DMS79 treated with DMSO at 0.1 percent for 48 hours (cell line): ENCODE results near the gene ALPL.

ENCODE experiments used
- DNase-seq: peaks from one replicate; lab custom pipeline; 2025; lab: John Stamatoyannopoulos, UW

ALPL gene

GRCh38 chr1:21530368-21531016 is 21.3 kb downstream of the ALPL start:
- DNase-seq = no peak

GRCh38 chr1:21531241-21531640 is 22.0 kb downstream of the ALPL start:
- DNase-seq = no peak

GRCh38 chr1:21532496-21532895 is 23.3 kb downstream of the ALPL start:
- no peak for DNase-seq

- no peak for DNase-seq
These were observed 23.8 kb downstream of the ALPL start for GRCh38 chr1:21532992-21533534.

- DNase-seq = no peak
These were observed 24.9 kb downstream of the ALPL start for GRCh38 chr1:21534146-21534545.

GRCh38 chr1:21534674-21535378 is 25.6 kb downstream of the ALPL start:
- peak; percentile 54 for DNase-seq

- no peak for DNase-seq
These were observed 27.0 kb downstream of the ALPL start for GRCh38 chr1:21536218-21536617.

GRCh38 chr1:21537511-21537931 is 28.3 kb downstream of the ALPL start:
- DNase-seq = no peak

GRCh38 chr1:21537932-21538630 is 28.9 kb downstream of the ALPL start:
- DNase-seq = no peak

GRCh38 chr1:21539933-21540332 is 30.7 kb downstream of the ALPL start:
- no peak for DNase-seq

GRCh38 chr1:21541329-21541728 is 32.1 kb downstream of the ALPL start:
- DNase-seq = no peak

- DNase-seq = no peak
These were observed 32.6 kb downstream of the ALPL start for GRCh38 chr1:21541835-21542234.

- DNase-seq = peak; percentile 16
These were observed 34.4 kb downstream of the ALPL start for GRCh38 chr1:21543598-21543997.

- no peak for DNase-seq
These were observed 34.9 kb downstream of the ALPL start for GRCh38 chr1:21544095-21544494.

- no peak for DNase-seq
These were observed 37.1 kb downstream of the ALPL start for GRCh38 chr1:21546122-21546825.

GRCh38 chr1:21547876-21548275 is 38.7 kb downstream of the ALPL start:
- no peak for DNase-seq

GRCh38 chr1:21550097-21550496 is 40.9 kb downstream of the ALPL start:
- DNase-seq = no peak

- DNase-seq = no peak
These were observed 41.7 kb downstream of the ALPL start for GRCh38 chr1:21550866-21551475.

- no peak for DNase-seq
These were observed 43.5 kb downstream of the ALPL start for GRCh38 chr1:21552715-21553114.

- DNase-seq = no peak
These were observed 44.1 kb downstream of the ALPL start for GRCh38 chr1:21553116-21553926.
